GF-D8 (cell line): ENCODE results near the gene ERCC6L2.

Experiments
- DNase-seq: peaks from one replicate; lab custom pipeline; 2025; lab: John Stamatoyannopoulos, UW

Gene ERCC6L2

GRCh38 chr9:95862343-95862742 lies 13.1 kb upstream of the ERCC6L2 start:
- DNase-seq = no peak

DNA sequence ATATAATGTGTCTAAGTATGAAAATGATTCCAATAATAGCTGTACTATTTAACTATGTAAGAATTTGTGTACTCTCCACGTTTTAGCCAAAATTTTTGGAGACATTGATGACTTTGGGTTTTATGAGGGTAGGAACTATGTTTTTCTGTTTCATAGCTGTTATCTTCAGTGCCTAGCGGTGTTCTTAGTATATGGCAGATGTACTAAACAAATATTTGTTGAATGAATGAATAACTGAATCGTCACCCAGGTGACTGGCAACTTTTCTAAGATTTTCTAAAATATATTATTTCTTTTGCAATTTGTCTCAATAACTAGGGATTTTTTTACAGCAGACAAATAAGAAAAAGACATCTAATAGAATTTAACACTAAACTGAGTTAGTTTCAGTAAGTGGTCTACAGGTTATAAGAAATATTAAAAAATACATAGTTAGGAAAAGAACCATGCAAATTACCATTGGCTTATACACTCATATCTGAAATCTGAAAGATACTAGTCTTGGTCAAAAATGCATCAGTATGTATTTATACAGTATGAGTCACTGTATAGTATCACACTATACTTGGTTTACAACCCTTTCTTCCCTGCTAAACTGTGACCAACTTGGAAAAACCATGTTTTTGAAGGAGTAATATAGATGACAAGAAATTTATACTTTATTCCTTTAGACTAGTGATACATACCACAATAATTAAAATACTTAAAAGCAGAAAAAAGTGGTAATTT lies 10.5 kb upstream of the ERCC6L2 start:
- DNase-seq = no peak

- DNase-seq = no peak
Observed at GRCh38 chr9:95870352-95870751, 5.1 kb upstream of the ERCC6L2 start.

GRCh38 chr9:95870906-95871305 lies 4.6 kb upstream of the ERCC6L2 start:
- DNase-seq = no peak

DNA sequence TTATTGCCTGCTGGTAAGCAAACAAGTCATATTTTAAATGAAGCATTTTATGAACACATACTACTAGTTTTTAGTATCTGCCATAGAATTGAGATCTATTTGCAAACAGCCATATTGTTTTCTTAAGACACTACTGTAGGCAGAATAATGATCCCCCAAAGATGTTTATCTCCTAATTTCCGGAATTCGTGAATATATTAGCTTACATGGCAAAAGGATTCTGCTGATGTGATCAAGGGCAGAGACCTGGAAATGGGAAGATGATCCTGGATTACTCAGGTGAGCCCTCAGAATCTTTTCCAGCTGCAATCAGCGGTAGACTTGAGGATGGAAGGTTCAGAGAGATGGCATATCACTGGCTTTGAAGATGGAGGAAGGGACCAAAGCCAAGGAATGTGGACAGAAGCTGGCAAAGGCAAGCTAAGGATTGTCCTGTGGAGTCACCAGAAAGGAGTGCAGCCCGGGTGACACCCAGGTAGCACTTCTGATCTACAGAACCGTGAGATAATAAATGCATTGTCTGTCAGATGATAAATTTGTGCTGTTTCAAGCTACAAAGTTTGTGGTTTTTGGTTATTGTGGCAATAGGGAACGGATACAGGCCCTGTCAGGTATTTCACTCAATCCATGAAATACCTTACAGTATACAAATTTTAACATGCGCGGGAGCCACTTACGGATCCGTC lies 1.0 kb upstream of the ERCC6L2 start:
- no peak for DNase-seq

- DNase-seq = no peak
Observed at GRCh38 chr9:95874989-95875304, 544 bp upstream of the ERCC6L2 start.

DNA sequence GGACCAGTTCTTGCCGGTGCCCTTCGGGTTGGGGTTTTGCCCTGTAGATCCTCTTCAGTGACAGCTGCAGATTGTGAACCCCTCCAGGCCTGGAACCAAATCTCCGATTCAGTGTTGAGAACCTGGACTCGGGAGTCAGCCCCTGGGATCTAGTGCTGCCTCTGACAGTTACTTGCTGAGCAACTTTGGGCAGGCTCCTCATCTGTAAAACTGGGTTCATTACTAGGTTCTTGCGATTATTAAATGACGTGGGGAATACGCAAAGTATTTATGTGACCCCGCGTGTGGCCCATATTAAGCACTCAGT lies 600 bp downstream of the ERCC6L2 start:
- DNase-seq = no peak

- DNase-seq = no peak
Observed at GRCh38 chr9:95876595-95876994, 1.1 kb downstream of the ERCC6L2 start.

DNA sequence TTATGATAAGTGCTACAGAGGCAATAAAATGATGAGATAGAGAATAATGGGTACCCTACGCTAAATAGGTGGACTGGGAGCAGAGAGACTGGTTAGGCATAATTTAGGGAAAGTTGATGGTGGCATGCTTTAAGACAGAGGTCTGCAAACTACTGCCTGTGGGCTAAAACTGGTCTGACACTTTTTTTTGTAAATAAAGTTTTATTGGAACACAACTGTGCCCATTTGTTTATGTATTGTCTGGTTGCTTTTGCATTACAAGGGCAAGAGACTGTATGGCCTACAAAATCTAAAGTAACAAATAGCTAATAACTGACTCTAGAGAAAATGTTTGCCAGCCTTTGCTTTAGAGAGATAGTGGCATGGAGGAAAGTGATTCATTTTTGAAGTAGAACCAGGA lies 2.5 kb downstream of the ERCC6L2 start:
- DNase-seq = no peak

DNA sequence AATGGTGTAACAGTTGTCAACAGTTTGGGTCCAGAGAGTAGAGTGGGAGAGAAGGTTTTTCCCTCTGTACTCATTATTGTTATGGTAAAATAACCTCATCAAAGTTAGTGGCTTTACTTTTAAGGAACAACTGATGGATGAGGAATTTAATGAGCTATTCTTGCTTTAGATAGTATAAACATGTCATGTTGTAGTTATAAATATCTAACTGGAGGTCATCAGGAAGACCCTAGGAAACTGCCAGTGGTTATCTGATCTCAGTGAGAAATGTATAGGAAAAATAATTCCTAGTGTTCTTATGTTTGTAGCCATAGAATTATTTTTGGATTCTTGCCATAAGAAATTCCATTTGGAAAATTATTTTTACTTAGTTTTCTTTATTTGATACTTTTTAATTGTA lies 4.1 kb downstream of the ERCC6L2 start:
- DNase-seq = no peak

DNA sequence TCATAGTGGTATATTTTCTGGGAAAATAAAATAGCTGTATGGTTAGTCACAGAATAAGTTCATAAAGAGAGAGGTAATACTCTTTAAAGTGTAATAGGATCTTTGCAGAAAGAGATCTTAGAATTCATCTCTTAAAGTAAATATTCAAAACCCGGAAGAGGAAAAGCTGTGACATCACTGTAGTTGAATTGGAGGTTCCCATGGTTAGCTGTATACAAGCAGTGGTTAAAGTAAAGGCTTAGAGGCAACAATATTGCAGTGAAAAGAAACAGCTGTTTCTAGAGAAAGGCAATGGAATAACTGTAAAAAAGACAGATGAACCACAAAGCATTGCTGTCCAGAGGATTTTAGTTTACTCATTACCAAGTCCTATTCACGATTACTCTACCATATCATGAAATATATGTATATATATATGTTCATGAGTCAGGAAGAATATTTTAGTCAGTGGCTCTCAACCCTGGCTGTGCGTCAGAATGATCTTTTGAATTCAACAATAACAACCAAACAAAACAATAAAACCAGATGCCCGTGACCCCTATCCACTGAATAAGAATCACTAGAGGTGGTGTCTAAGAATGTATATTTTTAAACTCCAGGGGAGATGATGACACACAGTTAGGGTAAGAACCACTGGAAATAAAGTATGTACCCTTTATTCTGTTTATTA lies 4.7 kb downstream of the ERCC6L2 start:
- no peak for DNase-seq

DNA sequence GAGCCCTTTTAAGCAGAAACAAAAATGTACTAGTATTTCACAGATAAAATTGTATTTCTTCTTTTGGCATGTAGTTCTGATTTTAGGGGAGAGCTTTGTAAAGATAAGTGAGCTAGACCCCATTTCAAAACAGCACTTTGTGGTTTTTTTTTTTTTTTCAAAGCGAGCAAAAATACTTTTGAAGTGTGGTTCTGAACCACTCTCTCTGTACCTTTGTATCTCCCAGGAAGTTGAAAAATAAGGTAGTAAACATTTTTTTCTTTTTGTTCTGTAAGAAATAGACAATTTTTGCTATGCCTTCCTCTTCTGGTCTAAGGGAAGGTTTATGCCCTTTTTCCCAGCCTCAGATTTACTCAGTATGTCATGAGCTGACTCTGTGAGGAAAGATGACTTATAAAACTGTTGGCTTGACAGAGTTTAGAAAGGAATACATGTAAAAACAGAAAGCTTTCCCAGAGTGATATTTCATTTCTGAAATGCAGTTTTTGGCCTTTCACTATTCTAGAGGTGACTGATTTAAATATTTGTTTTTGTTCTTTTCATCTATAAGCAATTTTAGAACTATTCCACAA lies 12.5 kb downstream of the ERCC6L2 start:
- no peak for DNase-seq

GRCh38 chr9:95890594-95890993 lies 15.1 kb downstream of the ERCC6L2 start:
- DNase-seq = no peak

- no peak for DNase-seq
Observed at GRCh38 chr9:95891067-95891671, 15.7 kb downstream of the ERCC6L2 start.

GRCh38 chr9:95892690-95893089 lies 17.2 kb downstream of the ERCC6L2 start:
- DNase-seq = no peak

GRCh38 chr9:95896580-95896979 lies 21.1 kb downstream of the ERCC6L2 start:
- DNase-seq = no peak

- DNase-seq = no peak
Observed at GRCh38 chr9:95901506-95901905, 26.0 kb downstream of the ERCC6L2 start.

DNA sequence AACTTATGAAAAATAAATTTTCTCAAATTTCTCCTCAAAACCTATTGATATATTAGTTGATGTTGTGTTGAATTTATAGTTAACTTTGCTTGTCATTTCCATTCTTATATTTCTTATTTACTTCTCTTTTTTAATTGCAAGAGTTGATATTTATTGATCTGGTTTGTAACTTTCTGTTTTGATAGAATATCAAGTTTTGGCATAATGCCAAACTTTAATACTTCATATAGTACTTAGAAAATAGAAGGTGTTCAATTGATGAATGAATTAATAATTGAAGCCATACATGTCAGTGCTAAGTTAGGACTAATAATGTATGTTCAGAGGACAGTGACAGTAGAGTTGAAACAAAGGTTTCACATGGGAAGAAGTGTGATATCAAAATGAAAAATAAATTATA lies 27.9 kb downstream of the ERCC6L2 start:
- DNase-seq = no peak

GRCh38 chr9:95907794-95908193 lies 32.3 kb downstream of the ERCC6L2 start:
- no peak for DNase-seq

GRCh38 chr9:95910023-95910707 lies 34.7 kb downstream of the ERCC6L2 start:
- no peak for DNase-seq

GRCh38 chr9:95910770-95911340 lies 35.4 kb downstream of the ERCC6L2 start:
- DNase-seq = no peak

DNA sequence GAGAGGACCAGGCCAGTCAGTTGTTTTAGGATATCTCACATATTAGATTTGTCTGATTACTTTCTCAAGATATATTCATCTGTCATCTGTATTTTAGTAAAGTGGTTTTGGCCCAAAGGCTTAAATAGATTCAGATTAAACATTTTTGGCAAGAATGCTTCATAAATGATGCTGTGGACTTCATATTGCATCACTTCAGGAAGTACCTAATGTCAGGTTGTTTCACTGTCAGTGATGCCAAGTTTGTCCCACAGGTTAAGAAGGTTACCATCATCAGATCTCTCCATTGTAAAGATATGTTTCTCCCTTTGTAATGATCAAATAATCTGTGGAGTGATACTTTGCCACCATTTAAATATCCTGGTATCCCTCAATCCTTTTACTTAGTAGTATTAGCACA lies 37.3 kb downstream of the ERCC6L2 start:
- no peak for DNase-seq
